Stimulated activated naive CD8-positive, alpha-beta T cell treated with anti-CD3 and anti-CD28 coated beads, Interleukin-15, Interleukin-2, amounts not matched to agents 100 ng/mL and 50 ng/mL, for 24 hours (primary cell): ENCODE data around the gene CTNND2.
A peak's percentile ranks its signal among the peaks of the same experiment; 100 is the strongest.

Experiments
- H3K27ac Mint-ChIP-seq: one replicate; pipeline ENCODE4 v1.8.0; 2021; ENCODE audit warnings: mild to moderate bottlenecking, mixed read lengths
- H3K27me3 Mint-ChIP-seq: one replicate; pipeline ENCODE4 v1.8.0; 2021; ENCODE audit warnings: mixed read lengths
- H3K36me3 Mint-ChIP-seq: one replicate; pipeline ENCODE4 v1.8.0; 2021; ENCODE audit warnings: low read depth, mixed read lengths
- H3K4me1 Mint-ChIP-seq: one replicate; pipeline ENCODE4 v1.8.0; 2021; ENCODE audit warnings: low read depth, mixed read lengths
- H3K4me3 Mint-ChIP-seq: one replicate; pipeline ENCODE4 v1.8.0; 2021; ENCODE audit warnings: mild to moderate bottlenecking, mixed read lengths
- H3K9me3 Mint-ChIP-seq: one replicate; pipeline ENCODE4 v1.8.0; 2021; ENCODE audit warnings: mixed read lengths

Gene CTNND2

DNA sequence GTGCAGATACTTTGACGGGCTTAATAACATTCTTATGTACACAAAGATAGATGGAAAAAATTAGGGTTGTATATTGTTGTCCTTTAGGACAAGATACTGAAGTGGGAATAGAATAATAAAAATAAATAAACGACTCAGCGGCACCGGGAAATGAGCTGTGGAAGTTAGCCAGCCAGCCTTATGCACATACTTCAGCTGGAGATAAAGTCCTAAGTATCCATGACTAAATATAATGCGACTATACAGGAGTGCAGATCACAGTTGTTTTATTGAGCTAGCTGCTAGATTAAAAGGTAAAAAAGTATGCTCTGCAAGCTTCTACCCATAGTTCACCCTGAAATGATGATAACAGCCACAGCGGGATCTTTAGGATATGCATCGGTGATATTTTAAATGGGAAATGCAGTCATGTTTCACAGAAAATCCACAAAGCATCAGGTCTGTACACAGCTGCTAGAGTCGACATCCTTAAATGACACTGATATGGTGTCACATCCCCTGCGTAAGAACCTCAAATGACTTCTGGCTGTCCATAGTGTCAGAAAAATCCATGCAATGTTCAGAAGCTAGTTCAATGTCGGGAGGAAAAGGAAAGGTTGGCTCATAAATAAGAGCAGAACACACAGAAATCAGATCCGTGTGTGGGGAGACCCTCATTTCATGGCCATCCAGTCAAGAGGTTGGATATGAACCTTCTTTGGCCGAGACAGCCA lies 750.4 kb downstream of the CTNND2 start:
- H3K4me3 Mint-ChIP-seq: no peak overlapping the region
- no peaks in the 10 kb centered on the region for H3K9me3 Mint-ChIP-seq
- no peaks in the 10 kb centered on the region for H3K4me1 Mint-ChIP-seq
- no peaks in the 10 kb centered on the region for H3K36me3 Mint-ChIP-seq
- H3K27me3 Mint-ChIP-seq: peaks cover 3% of the 10 kb centered on the region
- no peak overlapping the region for H3K27ac Mint-ChIP-seq

DNA sequence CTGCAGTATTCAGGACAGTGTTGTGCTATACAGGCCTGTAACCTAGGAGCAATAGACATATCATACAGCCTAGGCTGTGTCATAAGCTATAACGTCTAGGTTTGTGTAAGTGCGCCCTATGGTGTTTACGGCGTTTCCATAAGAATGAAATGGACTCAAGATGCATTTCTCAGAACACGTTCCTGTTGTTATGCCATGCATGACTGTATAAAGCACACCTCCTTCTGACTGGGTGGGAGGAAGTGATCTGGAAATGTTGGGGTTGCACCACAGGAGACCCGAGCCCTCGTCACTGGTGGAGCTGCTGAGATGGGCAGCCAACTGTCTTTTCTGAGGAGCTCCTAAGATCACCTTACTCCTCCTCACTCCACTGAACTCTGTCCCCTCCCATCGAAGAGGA lies 751.9 kb downstream of the CTNND2 start:
- Mint-ChIP-seq H3K27me3 (peaks cover 3% of the 10 kb centered on the region), H3K36me3 (no peaks in the 10 kb centered on the region), H3K27ac (no peak overlapping the region), H3K4me1 (no peaks in the 10 kb centered on the region), H3K4me3 (no peak overlapping the region), H3K9me3 (no peaks in the 10 kb centered on the region)

GRCh38 chr5:11150976-11151375 lies 753.3 kb downstream of the CTNND2 start:
- Mint-ChIP-seq H3K36me3 (no peaks in the 10 kb centered on the region), H3K27ac (no peak overlapping the region), H3K27me3 (peaks cover 5% of the 10 kb centered on the region), H3K4me3 (no peak overlapping the region), H3K4me1 (no peaks in the 10 kb centered on the region), H3K9me3 (no peaks in the 10 kb centered on the region)

- Mint-ChIP-seq H3K4me1 (peaks cover 6% of the 10 kb centered on the region), H3K36me3 (no peaks in the 10 kb centered on the region), H3K9me3 (no peaks in the 10 kb centered on the region), H3K27me3 (peaks cover 8% of the 10 kb centered on the region), H3K4me3 (no peak overlapping the region), H3K27ac (no peak overlapping the region)
Measured at GRCh38 chr5:11148810-11149539, 755.3 kb downstream of the CTNND2 start.

- peaks cover 11% of the 10 kb centered on the region for H3K4me1 Mint-ChIP-seq
- H3K27me3 Mint-ChIP-seq: peaks cover 5% of the 10 kb centered on the region
- H3K27ac Mint-ChIP-seq: no peak overlapping the region
- no peaks in the 10 kb centered on the region for H3K9me3 Mint-ChIP-seq
- no peak overlapping the region for H3K4me3 Mint-ChIP-seq
- H3K36me3 Mint-ChIP-seq: no peaks in the 10 kb centered on the region
Measured at GRCh38 chr5:11146171-11146570, 758.1 kb downstream of the CTNND2 start.

DNA sequence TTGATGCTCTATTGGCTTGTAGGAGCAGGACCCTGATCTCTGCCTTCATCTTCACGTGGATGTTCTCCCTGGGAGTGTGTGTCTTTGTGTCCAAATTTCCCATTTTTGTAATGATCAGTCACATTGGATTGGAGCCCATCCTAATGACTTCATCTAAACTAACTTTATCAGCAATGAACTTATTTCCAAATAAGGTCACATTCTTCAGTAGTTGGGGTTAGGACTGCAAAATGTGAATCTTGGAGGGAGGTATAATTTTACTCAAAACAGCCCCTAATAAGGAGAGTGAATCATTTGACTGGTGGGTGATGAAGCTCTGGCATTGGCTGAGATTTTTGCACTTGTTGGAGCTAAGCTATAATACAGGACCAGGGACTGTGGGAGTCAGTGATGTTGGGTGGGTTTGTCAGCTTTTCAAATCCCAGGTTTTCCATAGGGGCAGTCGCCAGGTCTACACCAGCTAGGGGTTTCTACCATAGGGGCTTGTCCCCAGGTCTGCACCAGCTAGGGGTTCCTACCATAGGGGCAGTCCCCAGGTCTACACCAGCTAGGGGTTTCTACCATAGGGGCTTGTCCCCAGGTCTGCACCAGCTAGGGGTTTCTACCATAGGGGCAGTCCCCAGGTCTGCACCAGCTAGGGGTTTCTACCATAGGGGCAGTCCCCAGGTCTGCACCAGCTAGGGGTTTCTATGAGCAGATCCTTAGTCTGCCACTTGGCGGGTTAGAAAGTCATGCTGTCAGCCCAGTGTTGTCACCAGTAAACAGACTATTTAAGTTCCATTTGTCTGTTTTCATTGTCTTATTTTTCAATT lies 760.6 kb downstream of the CTNND2 start:
- peak overlapping the region; percentile 88 for H3K27ac Mint-ChIP-seq
- H3K27me3 Mint-ChIP-seq: peaks cover 12% of the 10 kb centered on the region
- no peaks in the 10 kb centered on the region for H3K36me3 Mint-ChIP-seq
- no peaks in the 10 kb centered on the region for H3K9me3 Mint-ChIP-seq
- H3K4me3 Mint-ChIP-seq: no peak overlapping the region
- H3K4me1 Mint-ChIP-seq: peaks cover 11% of the 10 kb centered on the region

DNA sequence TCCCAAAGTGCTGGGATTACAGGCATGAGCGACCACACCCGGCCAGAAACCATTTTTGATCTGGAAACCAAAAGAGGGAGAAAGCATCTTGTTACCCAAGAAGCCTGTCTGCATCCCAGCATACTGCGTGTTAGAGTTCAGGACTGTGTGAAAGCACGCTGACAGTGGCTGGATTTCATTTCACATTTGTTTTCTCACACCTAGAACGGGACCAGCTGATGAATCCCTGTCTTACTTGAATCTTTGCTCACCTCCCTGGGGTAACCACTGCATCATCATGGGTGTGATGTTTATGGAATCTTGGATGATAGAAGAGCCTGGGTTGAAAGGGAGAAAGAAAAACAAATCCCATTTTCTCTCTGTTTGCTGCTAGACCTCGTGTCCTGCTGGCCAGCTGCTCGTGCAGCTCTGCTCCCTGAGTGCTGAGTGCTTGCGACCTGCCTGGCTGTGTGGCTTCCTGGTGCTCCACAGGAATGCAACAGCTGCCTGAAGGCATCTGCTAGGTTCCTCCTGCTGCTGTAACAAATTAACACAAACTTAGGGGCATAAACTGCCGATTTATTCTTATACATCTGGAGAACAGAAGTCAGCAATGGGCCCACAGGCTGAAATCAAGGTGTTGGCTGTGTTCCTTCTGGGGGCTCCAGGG lies 764.9 kb downstream of the CTNND2 start:
- peaks cover 10% of the 10 kb centered on the region for H3K27me3 Mint-ChIP-seq
- no peak overlapping the region for H3K4me3 Mint-ChIP-seq
- no peaks in the 10 kb centered on the region for H3K36me3 Mint-ChIP-seq
- peaks cover 9% of the 10 kb centered on the region for H3K4me1 Mint-ChIP-seq
- H3K9me3 Mint-ChIP-seq: peaks cover 3% of the 10 kb centered on the region
- H3K27ac Mint-ChIP-seq: no peak overlapping the region

- Mint-ChIP-seq H3K36me3 (no peaks in the 10 kb centered on the region), H3K27ac (no peak overlapping the region), H3K27me3 (peaks cover 3% of the 10 kb centered on the region), H3K4me3 (no peak overlapping the region), H3K9me3 (no peaks in the 10 kb centered on the region), H3K4me1 (no peaks in the 10 kb centered on the region)
Measured at GRCh38 chr5:11130131-11130530, 774.1 kb downstream of the CTNND2 start.

DNA sequence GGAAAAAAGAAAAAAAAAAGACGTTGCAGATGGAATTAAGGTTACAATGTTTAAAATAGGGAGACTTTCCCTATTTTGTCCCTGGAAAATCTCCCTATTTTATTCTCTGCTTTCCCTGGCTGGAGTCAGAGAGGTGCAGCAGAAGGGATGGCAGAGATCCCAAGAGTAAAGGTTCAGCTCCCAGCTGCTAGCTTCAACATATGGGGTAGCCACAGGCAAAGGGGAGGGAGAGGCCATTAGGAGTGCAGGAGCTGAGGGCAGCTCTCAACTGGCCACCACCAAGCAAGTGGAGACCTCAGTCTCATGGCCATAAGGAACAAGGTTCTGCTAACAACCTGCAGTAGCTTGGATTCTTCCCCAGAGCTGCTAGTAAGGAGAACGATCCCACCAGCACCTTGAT lies 776.2 kb downstream of the CTNND2 start:
- no peak overlapping the region for H3K27ac Mint-ChIP-seq
- H3K4me3 Mint-ChIP-seq: no peak overlapping the region
- H3K9me3 Mint-ChIP-seq: no peaks in the 10 kb centered on the region
- no peaks in the 10 kb centered on the region for H3K4me1 Mint-ChIP-seq
- no peaks in the 10 kb centered on the region for H3K36me3 Mint-ChIP-seq
- H3K27me3 Mint-ChIP-seq: peaks cover 5% of the 10 kb centered on the region

DNA sequence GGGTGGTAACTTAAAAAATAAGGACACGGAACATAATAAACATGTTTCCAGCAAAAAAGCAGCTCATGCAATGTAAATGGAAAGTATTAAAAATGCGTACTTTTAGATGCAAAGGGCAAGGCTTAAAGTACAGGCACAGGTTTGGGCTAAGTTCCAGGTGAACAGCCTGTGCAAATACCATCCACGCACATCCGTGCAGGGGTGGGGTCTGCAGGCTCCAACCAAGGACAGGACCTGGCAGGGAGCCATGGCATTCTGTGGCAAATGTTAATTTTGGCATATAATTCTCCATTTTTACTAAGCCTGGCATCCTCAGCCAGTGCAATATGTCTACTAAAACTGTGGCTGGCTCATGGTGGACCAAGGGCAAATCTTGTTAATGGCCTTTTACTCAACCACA lies 777.4 kb downstream of the CTNND2 start:
- no peak overlapping the region for H3K27ac Mint-ChIP-seq
- H3K27me3 Mint-ChIP-seq: peaks cover 3% of the 10 kb centered on the region
- no peaks in the 10 kb centered on the region for H3K9me3 Mint-ChIP-seq
- H3K4me3 Mint-ChIP-seq: no peak overlapping the region
- H3K4me1 Mint-ChIP-seq: no peaks in the 10 kb centered on the region
- no peaks in the 10 kb centered on the region for H3K36me3 Mint-ChIP-seq

GRCh38 chr5:11121885-11122284 lies 782.4 kb downstream of the CTNND2 start:
- H3K27ac Mint-ChIP-seq: no peak overlapping the region
- peaks cover 3% of the 10 kb centered on the region for H3K9me3 Mint-ChIP-seq
- H3K4me1 Mint-ChIP-seq: no peaks in the 10 kb centered on the region
- H3K27me3 Mint-ChIP-seq: peaks cover 3% of the 10 kb centered on the region
- no peaks in the 10 kb centered on the region for H3K36me3 Mint-ChIP-seq
- no peak overlapping the region for H3K4me3 Mint-ChIP-seq

DNA sequence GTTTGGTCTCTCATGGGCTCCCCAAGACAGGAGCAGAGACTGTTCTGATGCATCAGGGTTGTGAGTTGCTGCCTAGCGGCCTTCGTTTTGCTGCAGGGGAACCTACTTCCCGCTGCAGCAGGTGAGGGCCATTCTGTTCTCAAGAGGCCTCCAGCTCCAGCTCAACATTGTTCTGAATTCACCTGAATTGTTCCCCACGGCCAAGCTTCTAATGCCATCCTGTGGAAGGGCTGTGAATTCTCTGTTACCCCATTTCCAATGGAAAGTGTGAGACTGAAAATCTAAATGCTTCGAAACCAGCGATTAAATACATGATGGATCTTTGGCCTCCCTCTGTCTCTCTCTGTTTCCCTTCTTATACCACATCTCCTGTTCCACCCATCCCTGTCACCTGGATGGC lies 794.1 kb downstream of the CTNND2 start:
- no peaks in the 10 kb centered on the region for H3K4me1 Mint-ChIP-seq
- no peaks in the 10 kb centered on the region for H3K27me3 Mint-ChIP-seq
- no peak overlapping the region for H3K4me3 Mint-ChIP-seq
- no peak overlapping the region for H3K27ac Mint-ChIP-seq
- H3K36me3 Mint-ChIP-seq: no peaks in the 10 kb centered on the region
- no peaks in the 10 kb centered on the region for H3K9me3 Mint-ChIP-seq

DNA sequence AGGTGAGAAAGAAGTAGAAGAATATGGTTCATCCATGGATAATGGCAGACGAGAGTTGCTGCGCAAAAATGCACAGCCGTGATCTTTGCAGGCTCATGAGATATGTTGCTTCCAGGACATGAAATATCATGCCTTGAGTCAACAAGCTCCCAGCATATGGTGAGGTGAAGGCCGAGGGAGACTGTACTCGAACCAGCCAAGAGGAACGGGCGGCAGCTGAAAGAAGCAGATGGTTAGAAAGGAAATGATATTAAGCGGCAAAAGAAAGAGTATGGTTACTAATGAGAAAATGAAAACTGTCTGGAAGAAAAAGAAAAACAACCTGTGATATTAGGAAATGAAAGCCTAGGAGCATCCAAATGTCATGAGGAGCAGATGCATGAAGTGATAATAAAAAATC lies 798.5 kb downstream of the CTNND2 start:
- no peaks in the 10 kb centered on the region for H3K36me3 Mint-ChIP-seq
- H3K4me3 Mint-ChIP-seq: no peak overlapping the region
- no peaks in the 10 kb centered on the region for H3K4me1 Mint-ChIP-seq
- H3K27me3 Mint-ChIP-seq: no peaks in the 10 kb centered on the region
- H3K9me3 Mint-ChIP-seq: no peaks in the 10 kb centered on the region
- H3K27ac Mint-ChIP-seq: no peak overlapping the region

DNA sequence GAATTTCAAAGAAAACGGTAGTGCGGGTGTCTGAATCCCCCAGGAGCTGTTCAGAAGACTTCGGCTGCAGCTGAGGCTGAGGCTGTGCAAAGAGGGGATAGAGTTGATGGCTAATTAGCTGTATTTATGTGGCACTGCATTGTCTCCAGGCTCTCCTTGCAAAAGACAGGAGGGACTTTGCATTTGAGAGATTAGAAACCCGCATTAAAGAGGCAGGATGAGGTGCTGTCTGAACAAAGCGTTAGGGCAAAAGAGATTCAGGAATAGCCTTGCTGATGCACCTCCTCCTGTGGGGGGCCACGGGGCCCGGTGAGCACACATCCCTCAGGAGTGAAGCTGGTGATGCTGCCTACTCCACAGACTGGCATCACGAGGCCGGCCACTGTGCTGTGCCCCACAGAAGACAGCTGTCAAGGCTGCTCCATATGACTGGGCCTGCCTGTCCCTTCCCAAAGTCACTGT lies 799.6 kb downstream of the CTNND2 start:
- H3K4me1 Mint-ChIP-seq: no peaks in the 10 kb centered on the region
- H3K9me3 Mint-ChIP-seq: no peaks in the 10 kb centered on the region
- H3K36me3 Mint-ChIP-seq: no peaks in the 10 kb centered on the region
- H3K27ac Mint-ChIP-seq: no peak overlapping the region
- no peak overlapping the region for H3K4me3 Mint-ChIP-seq
- H3K27me3 Mint-ChIP-seq: no peaks in the 10 kb centered on the region

- Mint-ChIP-seq H3K27me3 (no peaks in the 10 kb centered on the region), H3K27ac (no peak overlapping the region), H3K9me3 (no peaks in the 10 kb centered on the region), H3K36me3 (no peaks in the 10 kb centered on the region), H3K4me3 (no peak overlapping the region), H3K4me1 (no peaks in the 10 kb centered on the region)
Measured at GRCh38 chr5:11104210-11104609, 800.0 kb downstream of the CTNND2 start.
